Measurements from ENCODE around the gene ARMC2.

The ARMC2 gene

GRCh38 chr6:108988296-108988695 is 140.1 kb downstream of the ARMC2 start:
- no peak for DNase-seq (ENCODE audit: low read depth in 2 of 2)

GRCh38 chr6:108988765-108989164 is 140.5 kb downstream of the ARMC2 start:
- DNase-seq (ENCODE audit: low read depth in 2 of 2), result no peak

- DNase-seq (ENCODE audit: low read depth in 2 of 2), result no peak
Measured at GRCh38 chr6:108989700-108990099, 141.5 kb downstream of the ARMC2 start.

GRCh38 chr6:108993876-108994275 is 145.7 kb downstream of the ARMC2 start:
- no peak for DNase-seq (ENCODE audit: low read depth in 2 of 2)

GRCh38 chr6:108995296-108995695 is 147.1 kb downstream of the ARMC2 start:
- no peak for DNase-seq (ENCODE audit: low read depth in 2 of 2)

GRCh38 chr6:108996208-108996607 is 148.0 kb downstream of the ARMC2 start:
- DNase-seq (ENCODE audit: low read depth in 2 of 2), result no peak

GRCh38 chr6:108998485-108998884 is 150.3 kb downstream of the ARMC2 start:
- no peak for DNase-seq (ENCODE audit: low read depth in 2 of 2)

GRCh38 chr6:108999428-108999827 is 151.2 kb downstream of the ARMC2 start:
- DNase-seq (ENCODE audit: low read depth in 2 of 2), result no peak

- no peak for DNase-seq (ENCODE audit: low read depth in 2 of 2)
Measured at GRCh38 chr6:109000289-109000688, 152.1 kb downstream of the ARMC2 start.

- DNase-seq (ENCODE audit: low read depth in 2 of 2), result no peak
Measured at GRCh38 chr6:109001291-109001894, 153.2 kb downstream of the ARMC2 start.

- no peak for DNase-seq (ENCODE audit: low read depth in 2 of 2)
Measured at GRCh38 chr6:109002051-109002697, 154.0 kb downstream of the ARMC2 start.

- no peak for DNase-seq (ENCODE audit: low read depth in 2 of 2)
Measured at GRCh38 chr6:109002882-109003281, 154.7 kb downstream of the ARMC2 start.

GRCh38 chr6:109006818-109007217 is 158.6 kb downstream of the ARMC2 start:
- no peak for DNase-seq (ENCODE audit: low read depth in 2 of 2)

GRCh38 chr6:109007521-109007920 is 159.3 kb downstream of the ARMC2 start:
- DNase-seq (ENCODE audit: low read depth in 2 of 2), result no peak

GRCh38 chr6:109008054-109008453 is 159.8 kb downstream of the ARMC2 start:
- no peak for DNase-seq (ENCODE audit: low read depth in 2 of 2)

GRCh38 chr6:109008537-109009235 is 160.5 kb downstream of the ARMC2 start:
- DNase-seq (ENCODE audit: low read depth in 2 of 2), result no peak

- peak; percentile 85 to 89 for DNase-seq (ENCODE audit: low read depth in 2 of 2)
Measured at GRCh38 chr6:109009236-109009961, 161.2 kb downstream of the ARMC2 start.

- no peak for DNase-seq (ENCODE audit: low read depth in 2 of 2)
Measured at GRCh38 chr6:109009962-109010704, 161.9 kb downstream of the ARMC2 start.

GRCh38 chr6:109010705-109011102 is 162.5 kb downstream of the ARMC2 start:
- DNase-seq (ENCODE audit: low read depth in 2 of 2), result no peak

- no peak for DNase-seq (ENCODE audit: low read depth in 2 of 2)
Measured at GRCh38 chr6:109013656-109014305, 165.6 kb downstream of the ARMC2 start.

GRCh38 chr6:109014606-109015005 is 166.4 kb downstream of the ARMC2 start:
- DNase-seq (ENCODE audit: low read depth in 2 of 2), result no peak
